ENCODE data around the gene NPAS3.

NPAS3 gene

DNA sequence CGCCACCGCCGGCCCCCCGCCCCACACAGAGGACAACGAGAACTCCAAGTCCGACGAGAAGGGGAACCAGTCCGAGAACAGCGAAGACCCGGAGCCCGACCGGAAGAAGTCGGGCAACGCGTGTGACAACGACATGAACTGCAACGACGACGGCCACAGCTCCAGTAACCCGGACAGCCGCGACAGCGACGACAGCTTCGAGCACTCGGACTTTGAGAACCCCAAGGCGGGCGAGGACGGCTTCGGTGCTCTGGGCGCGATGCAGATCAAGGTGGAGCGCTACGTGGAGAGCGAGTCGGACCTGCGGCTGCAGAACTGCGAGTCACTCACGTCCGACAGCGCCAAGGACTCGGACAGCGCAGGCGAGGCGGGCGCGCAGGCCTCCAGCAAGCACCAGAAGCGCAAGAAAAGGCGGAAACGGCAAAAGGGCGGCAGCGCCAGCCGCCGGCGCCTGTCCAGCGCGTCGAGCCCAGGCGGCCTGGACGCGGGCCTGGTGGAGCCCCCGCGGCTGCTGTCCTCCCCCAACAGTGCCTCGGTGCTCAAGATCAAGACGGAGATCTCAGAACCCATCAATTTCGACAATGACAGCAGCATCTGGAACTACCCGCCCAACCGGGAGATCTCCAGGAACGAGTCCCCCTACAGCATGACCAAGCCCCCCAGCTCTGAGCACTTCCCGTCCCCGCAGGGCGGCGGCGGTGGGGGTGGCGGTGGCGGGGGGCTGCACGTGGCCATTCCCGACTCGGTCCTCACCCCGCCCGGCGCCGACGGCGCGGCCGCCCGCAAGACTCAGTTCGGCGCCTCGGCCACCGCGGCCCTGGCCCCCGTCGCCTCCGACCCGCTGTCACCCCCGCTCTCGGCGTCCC lies 861.3 kb downstream of the NPAS3 start:
- DNase-seq (ENCODE audit: low spot score): no peak

DNA sequence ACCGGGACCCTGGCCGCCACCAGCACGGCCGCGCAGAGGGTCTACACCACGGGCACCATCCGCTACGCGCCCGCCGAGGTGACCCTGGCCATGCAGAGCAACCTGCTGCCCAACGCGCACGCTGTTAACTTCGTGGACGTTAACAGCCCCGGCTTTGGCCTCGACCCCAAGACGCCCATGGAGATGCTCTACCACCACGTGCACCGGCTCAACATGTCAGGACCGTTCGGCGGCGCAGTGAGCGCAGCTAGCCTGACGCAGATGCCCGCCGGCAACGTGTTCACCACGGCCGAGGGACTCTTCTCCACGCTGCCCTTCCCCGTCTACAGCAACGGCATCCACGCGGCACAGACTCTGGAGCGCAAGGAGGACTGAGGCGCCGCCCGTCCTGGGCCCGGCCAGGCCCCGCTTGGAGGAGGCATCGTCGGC lies 862.1 kb downstream of the NPAS3 start:
- no peak for DNase-seq (ENCODE audit: low spot score)

DNA sequence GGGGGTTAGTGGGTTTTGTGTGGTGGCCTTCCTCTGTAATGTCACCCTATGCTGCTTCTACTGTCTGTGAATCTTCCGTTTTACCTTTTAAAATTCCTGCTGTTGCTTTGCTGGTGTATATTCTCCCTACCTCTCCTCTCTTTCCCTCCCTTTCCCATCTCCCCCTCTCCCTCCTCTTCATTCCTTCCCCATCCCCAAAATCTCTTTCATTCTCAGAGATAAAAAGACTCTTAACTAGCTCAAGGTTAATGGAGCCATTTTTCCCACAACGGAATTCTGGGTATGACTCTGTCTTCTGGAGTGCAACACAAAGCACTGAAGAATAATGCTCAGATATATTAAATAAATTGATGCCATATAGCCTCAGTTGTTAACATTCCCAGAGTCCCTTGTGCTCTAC lies 864.1 kb downstream of the NPAS3 start:
- no peak for DNase-seq (ENCODE audit: low spot score)

DNA sequence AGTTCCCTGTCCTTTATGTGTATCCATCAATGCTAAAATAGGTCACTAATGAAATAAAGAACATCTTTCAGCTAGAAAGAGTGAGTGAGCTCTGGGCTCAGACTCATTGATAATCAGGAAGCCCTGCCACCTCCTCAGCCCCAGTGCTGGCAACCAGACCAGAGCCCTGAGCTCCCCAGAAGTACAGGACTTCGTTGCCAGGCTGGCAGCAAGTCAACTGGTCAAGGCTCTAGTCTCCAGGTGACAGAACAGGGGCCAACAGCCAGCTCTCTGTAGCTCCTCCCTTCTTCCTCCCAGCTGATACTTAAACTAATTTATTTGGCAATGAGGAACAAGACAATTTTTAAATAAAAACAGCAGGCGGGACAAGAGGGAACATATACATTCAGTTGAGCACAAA lies 866.9 kb downstream of the NPAS3 start:
- no peak for DNase-seq (ENCODE audit: low spot score)

DNA sequence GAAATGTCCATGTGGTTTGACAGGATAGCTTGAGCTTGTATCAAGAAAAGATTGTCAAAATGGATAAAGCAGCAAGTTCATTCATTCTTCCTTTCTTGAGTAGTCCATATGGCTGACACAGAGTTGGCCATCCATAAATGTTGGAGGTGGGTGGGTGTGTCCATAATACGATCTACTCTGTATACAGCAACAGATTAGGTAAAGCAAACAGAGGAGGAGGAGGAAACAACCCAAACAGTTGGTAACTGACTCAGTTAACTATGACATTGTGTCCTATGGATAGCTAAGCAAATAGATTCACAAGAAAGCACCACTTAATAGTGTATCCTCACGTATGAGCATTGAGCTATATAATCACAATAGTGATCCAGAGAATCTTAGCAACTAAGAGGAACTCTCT lies 868.2 kb downstream of the NPAS3 start:
- DNase-seq (ENCODE audit: low spot score): no peak

DNA sequence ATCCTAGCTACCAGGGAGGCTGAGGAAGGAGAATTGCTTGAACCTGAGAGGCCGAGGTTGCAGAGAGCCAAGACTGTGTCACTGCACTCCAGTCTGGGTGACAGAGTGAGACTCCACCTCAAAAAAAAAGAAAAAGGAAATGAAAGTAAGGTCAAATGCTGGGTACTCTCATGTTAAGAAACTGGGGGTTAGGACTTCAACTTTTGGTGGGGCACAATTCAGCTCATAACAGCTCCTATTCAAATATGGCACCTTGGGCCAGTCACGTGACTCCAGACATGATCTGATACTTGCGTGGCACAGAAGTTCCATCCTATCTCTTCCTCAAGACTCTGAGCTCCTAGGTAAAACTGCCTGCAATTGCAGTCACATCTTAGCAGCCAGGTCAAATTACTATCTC lies 869.5 kb downstream of the NPAS3 start:
- DNase-seq (ENCODE audit: low spot score): no peak

DNA sequence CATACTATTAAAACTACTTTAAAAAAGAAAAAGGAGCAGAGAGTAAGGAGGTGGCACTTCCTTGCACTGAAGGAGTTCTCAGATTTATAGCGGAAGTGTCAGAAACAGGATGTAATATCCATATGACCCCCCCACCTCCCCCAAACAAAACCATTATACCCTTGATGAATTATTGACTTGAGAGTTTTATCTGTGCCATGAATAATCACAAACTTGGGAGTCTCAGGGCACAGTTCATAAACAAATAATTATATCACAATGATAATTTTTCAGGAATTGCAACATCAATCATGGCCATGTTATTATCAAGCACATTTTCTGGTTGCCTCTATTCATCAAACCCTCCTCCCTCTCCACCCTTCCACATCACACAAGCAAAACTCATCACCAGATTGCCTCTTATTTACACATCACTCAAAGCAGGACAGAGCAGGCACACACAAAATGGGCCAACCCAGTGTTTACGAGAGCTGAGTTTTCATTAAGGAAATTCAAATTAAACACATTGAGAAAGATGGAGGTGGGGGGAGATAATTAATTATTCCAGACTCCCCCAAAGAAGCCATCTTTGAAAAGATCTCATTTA lies 870.8 kb downstream of the NPAS3 start:
- DNase-seq (ENCODE audit: low spot score): no peak

DNA sequence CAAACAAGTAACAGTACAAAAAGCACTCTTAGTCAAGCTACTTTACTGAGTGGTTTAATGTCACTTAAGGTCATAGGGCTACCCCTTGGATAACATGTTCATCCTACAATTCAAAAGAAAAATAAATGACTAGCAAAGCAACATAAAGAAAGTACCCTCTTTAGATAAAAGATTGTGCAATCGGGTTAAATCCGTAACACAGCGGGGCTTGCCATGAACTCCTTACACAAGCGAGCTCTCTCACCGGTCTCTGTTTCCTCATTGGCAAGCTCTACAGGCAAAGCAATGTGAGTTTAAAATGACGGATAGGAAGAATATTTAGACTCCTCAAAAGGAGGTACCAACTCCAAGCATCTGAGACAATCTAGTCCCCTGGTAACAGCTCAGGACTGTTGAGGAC lies 871.6 kb downstream of the NPAS3 start:
- DNase-seq (ENCODE audit: low spot score): no peak

DNA sequence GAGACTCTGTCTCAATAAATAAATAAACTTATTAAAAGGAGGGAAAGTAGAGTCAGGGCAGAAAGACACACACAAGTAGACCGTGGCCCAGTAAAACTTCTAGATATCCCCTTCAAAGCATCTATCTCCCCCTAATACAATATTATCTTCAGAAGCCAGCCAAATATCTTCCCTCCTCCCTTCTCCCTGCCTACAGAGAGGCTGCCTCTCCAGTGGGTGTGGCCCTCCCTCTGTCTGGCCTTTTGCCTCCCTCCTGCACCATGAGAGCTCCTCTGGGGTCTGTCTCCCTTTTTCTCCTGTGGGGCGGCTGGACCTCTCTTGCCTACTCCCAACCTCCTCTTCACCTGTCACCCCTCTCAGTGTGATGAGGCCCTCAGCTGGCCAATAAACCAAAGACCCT lies 873.0 kb downstream of the NPAS3 start:
- DNase-seq (ENCODE audit: low spot score): no peak

DNA sequence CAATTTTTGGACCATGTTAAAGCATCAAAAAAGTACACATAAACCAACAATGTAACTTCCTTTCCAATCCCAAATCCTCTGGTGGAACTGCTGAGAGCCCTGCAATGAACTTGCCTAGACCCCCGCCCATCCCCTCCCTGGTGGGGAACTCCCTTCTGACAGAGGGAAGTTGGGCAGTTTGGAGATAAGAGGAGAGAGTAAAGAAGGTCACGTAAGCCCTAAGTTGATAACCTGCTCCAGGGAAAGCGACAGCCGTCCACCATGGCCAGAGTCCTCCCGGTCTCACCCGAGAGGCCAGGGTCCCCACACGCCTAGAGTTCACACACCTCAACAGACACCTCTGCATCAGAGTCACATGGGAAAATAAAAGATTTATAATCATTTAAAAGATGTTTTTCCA lies 873.5 kb downstream of the NPAS3 start:
- DNase-seq (ENCODE audit: low spot score): peak; percentile 14

DNA sequence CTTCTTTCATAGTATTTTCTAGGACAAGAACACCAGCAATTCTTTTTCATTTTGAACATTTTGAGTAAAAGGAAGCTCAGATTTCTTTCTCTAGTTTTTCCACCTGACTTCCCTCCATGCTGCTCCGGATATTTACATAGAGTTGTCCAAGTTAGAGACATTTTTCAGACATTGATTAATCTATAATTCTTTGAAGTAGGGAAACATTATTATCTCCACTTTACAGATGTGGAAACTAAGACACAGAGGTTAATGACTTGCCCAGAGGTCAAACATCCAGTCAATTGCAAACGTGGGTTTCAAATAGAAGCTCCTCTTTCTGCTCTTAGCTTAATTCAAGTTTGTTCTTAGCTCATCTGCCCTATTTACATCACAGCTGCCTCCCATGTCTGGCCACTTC lies 873.9 kb downstream of the NPAS3 start:
- DNase-seq (ENCODE audit: low spot score): no peak

DNA sequence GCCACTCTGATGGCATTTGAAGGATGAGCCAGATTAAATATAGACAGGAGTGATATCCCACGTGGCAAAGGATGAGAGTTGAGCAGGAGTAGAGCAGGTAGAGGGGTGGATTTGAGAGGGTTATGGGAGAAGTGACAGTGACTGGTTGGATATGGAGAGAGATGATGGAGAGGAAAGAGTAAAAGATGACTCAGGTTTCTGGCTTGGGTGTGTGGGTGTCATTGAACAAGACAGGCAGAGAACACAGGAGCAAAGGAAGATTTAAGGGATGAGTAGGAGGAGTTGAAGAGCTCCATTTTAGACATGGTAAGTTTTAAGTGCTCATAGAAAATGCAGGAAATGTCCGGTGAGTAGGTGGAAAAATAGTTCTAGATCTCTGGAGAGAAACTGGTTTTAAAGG lies 875.3 kb downstream of the NPAS3 start:
- no peak for DNase-seq (ENCODE audit: low spot score)

DNA sequence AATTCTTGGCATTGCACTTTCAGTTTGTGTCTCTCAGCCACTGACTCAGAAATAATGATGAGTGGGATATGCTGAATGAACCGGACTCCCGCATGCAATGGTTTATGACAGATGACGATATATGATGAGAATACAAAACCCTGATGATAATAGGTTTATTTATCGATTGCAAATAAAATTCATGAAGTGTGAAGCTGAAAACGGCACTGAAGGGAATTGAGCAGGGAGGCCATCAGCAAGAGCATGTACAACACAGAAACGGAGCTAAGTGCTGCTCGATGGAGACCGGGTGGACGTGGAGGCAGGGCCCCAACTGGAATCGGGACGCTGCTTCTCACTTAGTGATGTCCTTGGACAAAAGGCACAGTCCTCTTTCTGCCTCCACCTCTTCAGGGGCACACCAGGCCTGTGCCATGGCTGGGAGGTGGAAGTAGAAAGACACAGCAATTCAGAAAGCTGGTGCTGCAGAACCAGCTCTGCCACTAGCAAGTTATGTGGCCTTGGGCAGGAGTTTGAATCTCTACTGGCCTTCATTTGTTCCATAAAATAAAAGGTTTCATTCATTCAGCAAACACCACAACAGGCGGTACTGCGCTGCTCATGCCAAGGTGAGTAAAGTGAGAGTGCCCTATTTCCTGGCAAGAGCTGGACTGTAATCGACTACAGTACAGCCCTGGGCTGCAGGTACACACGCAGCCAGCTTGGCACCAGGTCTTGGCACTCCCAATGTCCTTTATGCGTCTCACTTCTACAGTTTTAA lies 895.2 kb downstream of the NPAS3 start:
- no peak for DNase-seq (ENCODE audit: low spot score)

DNA sequence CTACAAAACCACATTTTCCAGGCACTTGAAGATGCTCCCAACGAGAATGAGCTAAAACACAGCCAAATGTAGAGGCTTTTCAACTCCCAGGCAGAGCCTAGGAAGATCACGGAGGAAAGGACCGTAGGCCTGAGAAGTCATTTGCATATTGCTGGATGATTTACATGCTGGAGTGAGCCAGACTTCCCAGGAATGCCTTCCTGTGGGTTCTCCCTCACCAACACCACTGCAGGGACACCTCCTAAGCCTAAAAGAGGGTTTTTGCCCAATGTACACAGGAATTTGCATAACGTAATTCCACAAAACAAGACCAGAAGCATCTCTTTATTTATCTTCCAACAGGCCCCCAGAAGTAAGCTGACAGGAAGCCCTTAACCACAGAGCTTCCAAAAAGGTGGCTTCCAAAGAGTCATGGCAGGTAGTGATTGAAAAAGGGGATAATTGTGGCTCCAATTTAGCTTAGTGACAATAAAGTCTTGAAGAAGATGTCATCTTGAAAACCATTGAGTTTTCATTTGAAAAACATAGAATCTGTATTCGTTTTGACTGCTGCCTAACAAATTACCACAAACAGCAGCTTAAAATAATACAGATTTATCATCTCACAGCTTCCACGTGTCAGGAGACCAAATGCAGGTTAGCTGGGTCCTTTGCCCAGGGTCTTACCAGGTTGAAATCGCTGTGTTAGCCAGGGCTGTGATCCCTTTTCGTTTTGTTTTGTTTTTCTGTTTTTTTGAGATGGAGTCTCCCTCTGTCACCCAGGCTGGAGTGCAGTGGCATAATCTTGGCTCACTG lies 896.0 kb downstream of the NPAS3 start:
- DNase-seq (ENCODE audit: low spot score): no peak

DNA sequence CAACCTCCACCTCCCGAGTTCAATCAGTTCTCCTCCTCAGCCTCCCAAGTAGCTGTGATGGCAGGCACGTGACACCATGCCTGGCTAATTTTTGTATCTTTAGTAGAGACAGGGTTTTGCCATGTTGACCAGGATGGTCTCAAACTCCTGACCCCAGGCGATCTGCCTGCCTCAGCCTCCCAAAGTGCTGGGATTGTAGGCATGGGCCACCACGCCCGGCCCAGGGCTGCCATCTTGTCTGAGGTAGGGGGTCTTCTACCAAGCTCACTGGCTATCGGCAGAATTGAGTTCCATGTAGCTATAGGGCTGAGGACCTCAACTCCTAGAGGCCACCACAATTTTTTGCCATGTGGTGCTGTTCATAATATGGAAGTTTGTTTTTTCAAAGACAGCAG lies 896.6 kb downstream of the NPAS3 start:
- no peak for DNase-seq (ENCODE audit: low spot score)

DNA sequence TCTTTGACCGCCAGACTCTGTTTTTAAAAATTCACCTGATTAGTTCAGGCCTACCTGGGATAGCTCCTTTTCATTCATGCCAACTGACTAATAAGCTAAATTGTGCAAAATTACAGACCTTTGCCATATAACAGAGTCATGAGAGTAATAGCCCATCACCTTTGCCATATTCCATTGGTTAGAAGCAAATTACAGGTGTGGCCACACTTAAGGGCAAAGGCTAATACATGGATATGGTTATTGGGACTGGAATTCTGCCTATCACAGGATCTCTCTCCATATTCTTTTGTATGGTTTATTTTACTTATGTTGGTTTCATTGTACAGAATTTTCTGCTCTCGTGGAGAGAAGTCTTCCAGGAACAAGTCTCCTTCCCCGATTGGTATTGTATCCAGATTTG lies 897.0 kb downstream of the NPAS3 start:
- DNase-seq (ENCODE audit: low spot score): no peak

DNA sequence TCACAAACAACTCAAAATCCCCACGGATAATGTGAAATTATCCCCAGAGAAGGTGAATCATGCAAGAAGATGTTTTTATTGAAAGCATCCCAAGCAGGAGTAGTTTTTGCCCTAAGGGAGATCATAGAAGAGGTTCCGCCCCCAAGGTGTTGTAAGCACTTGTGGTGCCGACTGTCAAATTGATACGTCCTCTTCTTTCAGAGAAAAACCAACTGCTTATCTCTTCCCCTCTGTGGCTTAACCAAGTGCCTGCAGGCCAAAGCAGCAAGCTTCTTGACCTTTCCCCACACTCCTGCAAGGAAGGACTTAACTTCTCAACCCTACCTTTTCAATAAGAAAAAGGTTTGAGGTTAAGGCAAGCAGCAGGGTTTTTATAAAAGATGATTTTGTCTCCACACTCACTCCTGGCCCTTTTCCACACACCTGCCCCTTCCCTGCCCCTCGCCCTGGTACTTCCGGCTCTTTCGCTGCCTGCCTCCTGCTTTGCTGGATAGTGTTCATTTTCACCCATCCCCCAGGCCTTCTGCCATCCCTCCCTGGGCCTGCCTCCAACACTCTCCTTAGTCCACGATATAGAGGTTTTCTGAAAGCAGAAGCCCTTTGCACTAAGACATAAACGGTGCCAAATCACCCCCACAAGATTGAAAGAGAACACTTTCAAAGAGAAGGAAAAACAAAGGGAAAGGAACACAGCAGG lies 897.7 kb downstream of the NPAS3 start:
- no peak for DNase-seq (ENCODE audit: low spot score)

DNA sequence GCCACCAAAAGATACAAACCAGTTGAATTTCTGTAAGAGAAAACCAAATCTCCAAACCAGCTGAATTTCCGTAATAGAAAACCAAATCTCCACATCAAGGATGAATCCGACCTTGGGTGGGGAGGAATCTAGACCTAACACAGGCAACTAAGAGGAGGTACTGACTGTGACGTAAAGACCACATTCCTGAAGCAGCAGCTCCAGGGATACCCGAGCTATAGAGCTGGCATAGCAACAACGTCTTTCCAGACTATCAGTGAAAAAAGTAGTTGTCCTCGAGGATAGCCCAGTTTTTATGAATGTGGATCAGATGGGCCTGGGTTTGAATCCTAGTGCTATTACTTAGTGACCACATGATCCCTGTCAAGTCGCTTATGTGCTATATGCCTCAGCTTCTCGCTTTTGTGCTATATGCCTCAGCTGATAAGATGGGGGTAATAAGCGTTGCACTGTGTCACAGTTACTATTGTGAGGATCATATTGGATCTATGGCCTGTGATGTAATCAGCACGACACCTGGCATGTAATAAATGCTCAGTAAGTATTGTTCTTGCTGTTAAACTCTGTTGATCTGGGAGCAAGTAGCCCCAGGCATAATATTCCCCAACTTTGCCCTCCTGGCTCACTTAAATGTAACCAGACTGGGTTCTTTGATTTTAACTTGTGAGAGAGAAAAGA lies 898.4 kb downstream of the NPAS3 start:
- DNase-seq (ENCODE audit: low spot score): no peak

DNA sequence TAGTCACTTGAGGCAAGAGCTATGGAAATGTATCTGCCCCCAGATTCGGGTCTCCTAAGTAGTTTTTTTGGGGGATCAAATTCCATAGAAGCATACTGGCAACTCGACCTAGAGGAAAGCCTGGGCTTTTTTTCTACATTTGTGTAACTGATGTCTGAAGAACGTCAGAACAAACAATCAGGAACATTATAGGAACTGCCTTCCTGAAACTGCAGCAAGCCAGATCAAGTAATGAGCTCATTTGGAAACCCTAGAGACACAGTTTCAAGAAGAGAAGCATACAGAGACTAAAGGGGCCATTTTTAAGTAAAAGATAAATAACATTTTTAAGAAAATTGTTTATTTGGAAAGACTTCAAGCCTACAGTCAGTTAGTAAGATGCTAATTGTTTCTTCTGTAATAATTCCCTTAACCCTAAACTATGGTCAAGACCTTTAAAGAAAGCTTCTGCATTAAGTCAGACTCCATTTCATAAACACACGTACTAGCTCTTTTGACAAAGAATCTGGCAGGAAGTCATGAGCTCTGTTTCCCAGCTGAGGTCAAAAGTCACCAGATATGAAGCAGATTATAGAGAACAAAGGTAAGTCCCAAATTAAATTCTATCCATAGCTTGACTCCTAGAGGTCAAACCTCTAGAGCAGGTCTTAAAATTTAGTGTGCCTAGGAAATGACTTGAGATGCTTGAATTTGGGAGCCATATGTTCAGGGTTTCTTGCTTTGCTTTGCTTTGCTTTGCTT lies 899.4 kb downstream of the NPAS3 start:
- no peak for DNase-seq (ENCODE audit: low spot score)
